Measurements from ENCODE around the gene LSP1.
"Not testable (repeated sequence)": the region's sequence is repeated elsewhere in the genome, so short reads cannot be mapped to it uniquely, and the experiment has no call there.

The LSP1 gene

DNA sequence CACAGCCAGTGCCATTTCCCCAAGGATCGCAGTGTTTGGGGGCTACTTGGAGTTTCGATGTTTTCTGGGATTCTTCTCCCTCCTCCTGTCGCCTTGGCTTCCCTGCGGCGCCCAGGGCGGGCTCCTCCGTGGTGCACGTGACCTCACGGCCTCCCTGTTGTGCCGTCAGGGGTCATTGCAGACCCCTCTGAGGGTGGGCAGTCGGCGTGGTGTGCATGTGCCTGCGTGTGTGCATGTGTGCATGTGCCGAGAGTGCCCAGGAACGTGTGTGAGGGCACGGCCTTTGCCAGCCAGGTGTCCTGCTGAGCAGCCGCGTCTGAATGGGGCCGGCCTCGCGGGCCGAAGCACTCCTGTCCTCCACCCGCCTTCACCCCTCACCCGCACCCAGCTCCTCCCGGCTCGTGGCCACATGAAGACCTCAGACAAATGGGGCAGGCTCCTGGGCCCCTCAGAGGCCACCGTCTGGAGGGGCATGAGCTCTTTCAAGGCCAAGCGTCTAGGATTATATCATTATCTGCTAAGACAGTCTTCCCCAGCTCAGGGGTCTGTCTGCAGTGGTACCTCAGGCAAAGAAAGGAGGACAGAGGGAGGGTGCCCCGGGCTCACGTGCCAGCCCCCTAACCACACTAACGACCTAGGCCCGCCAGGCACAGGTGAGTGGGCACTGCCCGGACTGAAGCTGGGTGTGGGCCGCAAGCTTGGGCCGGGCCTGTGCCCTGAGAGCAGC is 84.9 kb downstream of the LSP1 start:
- in situ Hi-C loops (cut with MboI; ENCODE audit: low sequenced_read_pairs): no loop called here

DNA sequence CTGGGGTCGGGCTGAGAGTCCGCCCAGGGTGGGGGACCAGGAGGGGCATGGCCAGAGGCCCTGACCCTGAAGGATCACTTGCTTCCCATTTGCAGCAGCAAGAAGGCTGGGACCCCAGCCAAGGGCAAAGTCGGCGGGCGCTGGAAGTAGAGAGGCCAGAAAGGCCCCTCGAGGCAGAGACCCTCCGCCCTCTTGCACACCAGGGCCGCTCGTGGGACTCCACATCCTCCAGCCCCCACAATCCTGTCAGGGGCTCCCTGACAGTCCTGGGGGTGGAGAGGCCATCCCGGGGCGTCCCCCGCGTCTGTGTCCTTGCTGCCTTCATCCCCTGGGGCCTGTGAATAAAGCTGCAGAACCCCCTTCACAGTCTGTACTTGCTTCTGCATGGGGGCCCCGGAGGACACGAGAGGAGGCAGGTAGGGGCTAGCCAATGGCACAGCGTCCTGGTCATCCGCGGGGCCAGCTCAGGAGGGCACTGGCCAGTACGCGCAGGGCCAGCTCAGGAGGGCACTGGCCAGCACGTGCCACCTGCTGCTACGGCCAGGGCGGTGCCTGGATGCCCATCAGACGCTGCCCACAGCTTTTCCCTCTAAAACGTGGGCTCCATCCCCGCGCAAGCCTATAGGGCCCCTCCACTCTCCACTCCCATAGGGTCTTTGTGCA is 85.6 kb downstream of the LSP1 start:
- in situ Hi-C loops (cut with MboI; ENCODE audit: low sequenced_read_pairs): no loop called here

GRCh38 chr11:1939006-1939625 is 86.2 kb downstream of the LSP1 start:
- in situ Hi-C loops (cut with MboI; ENCODE audit: low sequenced_read_pairs): no loop called here

GRCh38 chr11:1939788-1940187 is 86.9 kb downstream of the LSP1 start:
- in situ Hi-C loops (cut with MboI; ENCODE audit: low sequenced_read_pairs): not testable (repeated sequence)

All from HL-60/S4 treated with phorbol 12-myristate 13-acetate at 8.2 ng/mL for 4 days and 3 days (cell line).